Ecto neural progenitor cell (in vitro differentiated cells): ENCODE measurements around the gene WDR5B.
"Not testable (repeated sequence)": the region's sequence is repeated elsewhere in the genome, so short reads cannot be mapped to it uniquely, and the experiment has no call there.

Experiments used
- DNase-seq: peaks from one replicate; pipeline ENCODE4 v3.0.0-alpha.2; 2018; ENCODE audit warnings: low spot score

Gene WDR5B

GRCh38 chr3:122365582-122366378, 50.1 kb downstream of the WDR5B start:
- DNase-seq = not testable (repeated sequence)

GRCh38 chr3:122365073-122365472, 50.8 kb downstream of the WDR5B start:
- no peak for DNase-seq

- DNase-seq = no peak
Observed at GRCh38 chr3:122364490-122364889, 51.4 kb downstream of the WDR5B start.
